ENCODE data around the gene WNT7A.

Gene WNT7A

GRCh38 chr3:13898346-13898745, 18.5 kb upstream of the WNT7A start:
- H3K4me1 ChIP-seq (ENCODE audit: insufficient read depth, low read length, poor library complexity, severe bottlenecking) = peaks cover 7% of the 10 kb centered on the region
- no peaks in the 10 kb centered on the region for H3F3A ChIP-seq (ENCODE audit: low read depth)
- H3K9me3 ChIP-seq (ENCODE audit: insufficient read depth, low read depth, low read length) = peaks cover 14% of the 10 kb centered on the region
- peaks cover 35% of the 10 kb centered on the region for H3K27me3 ChIP-seq (ENCODE audit: insufficient read depth, low read length, poor library complexity, severe bottlenecking)
- H3K9ac ChIP-seq (ENCODE audit: low read depth, low read length, poor library complexity, severe bottlenecking) = no peak overlapping the region
- no peaks in the 10 kb centered on the region for H3K9me2 ChIP-seq (replicated peaks; ENCODE audit: low read depth, low read length)
- no peak overlapping the region for H3K4me2 ChIP-seq (ENCODE audit: low read depth, low read length, poor library complexity, severe bottlenecking)
- no peaks in the 10 kb centered on the region for H3K79me2 ChIP-seq (ENCODE audit: insufficient read depth, low read length)
- no peaks in the 10 kb centered on the region for H4K20me1 ChIP-seq (ENCODE audit: insufficient read depth, low read length, poor library complexity, severe bottlenecking)
- H2AFZ ChIP-seq (ENCODE audit: low read length) = no peak overlapping the region
- TF ChIP-seq CTCF (conservative IDR thresholded peaks at IDR 0.05; ENCODE audit: low read length) (no peak), EZH2phosphoT487 (IDR thresholded peaks at IDR 0.05; ENCODE audit: borderline replicate concordance) (no peak)
- no peaks in the 10 kb centered on the region for H3K36me3 ChIP-seq (ENCODE audit: insufficient read depth, low read length)
- H3K4me3 ChIP-seq (ENCODE audit: low read length, poor library complexity, severe bottlenecking) = no peak overlapping the region

GRCh38 chr3:13896473-13897154, 16.7 kb upstream of the WNT7A start:
- H3K36me3 ChIP-seq (ENCODE audit: insufficient read depth, low read length) = no peaks in the 10 kb centered on the region
- H3F3A ChIP-seq (ENCODE audit: low read depth) = no peaks in the 10 kb centered on the region
- H3K9me3 ChIP-seq (ENCODE audit: insufficient read depth, low read depth, low read length) = peaks cover 2% of the 10 kb centered on the region; the same call in 1 of the 2 replicates
- peaks cover 26% of the 10 kb centered on the region for H3K27me3 ChIP-seq (ENCODE audit: insufficient read depth, low read length, poor library complexity, severe bottlenecking)
- peaks cover 7% of the 10 kb centered on the region for H3K4me1 ChIP-seq (ENCODE audit: insufficient read depth, low read length, poor library complexity, severe bottlenecking)
- TF ChIP-seq EZH2phosphoT487 (IDR thresholded peaks at IDR 0.05; ENCODE audit: borderline replicate concordance) (no peak), CTCF (conservative IDR thresholded peaks at IDR 0.05; ENCODE audit: low read length) (peak; percentile 96)
- no peak overlapping the region for H3K9ac ChIP-seq (ENCODE audit: low read depth, low read length, poor library complexity, severe bottlenecking)
- H3K4me3 ChIP-seq (ENCODE audit: low read length, poor library complexity, severe bottlenecking) = no peak overlapping the region
- H3K79me2 ChIP-seq (ENCODE audit: insufficient read depth, low read length) = no peaks in the 10 kb centered on the region
- peak overlapping the region; percentile 72 for H3K4me2 ChIP-seq (ENCODE audit: low read depth, low read length, poor library complexity, severe bottlenecking)
- H4K20me1 ChIP-seq (ENCODE audit: insufficient read depth, low read length, poor library complexity, severe bottlenecking) = no peaks in the 10 kb centered on the region
- H2AFZ ChIP-seq (ENCODE audit: low read length) = peak overlapping the region; percentile 72
- no peaks in the 10 kb centered on the region for H3K9me2 ChIP-seq (replicated peaks; ENCODE audit: low read depth, low read length)

- no peaks in the 10 kb centered on the region for H3K36me3 ChIP-seq (ENCODE audit: insufficient read depth, low read length)
- no peaks in the 10 kb centered on the region for H3K79me2 ChIP-seq (ENCODE audit: insufficient read depth, low read length)
- H3K27me3 ChIP-seq (ENCODE audit: insufficient read depth, low read length, poor library complexity, severe bottlenecking) = peaks cover 26% of the 10 kb centered on the region
- H3K9me2 ChIP-seq (replicated peaks; ENCODE audit: low read depth, low read length) = no peaks in the 10 kb centered on the region
- peaks cover 12% of the 10 kb centered on the region for H3K4me1 ChIP-seq (ENCODE audit: insufficient read depth, low read length, poor library complexity, severe bottlenecking)
- TF ChIP-seq EZH2phosphoT487 (IDR thresholded peaks at IDR 0.05; ENCODE audit: borderline replicate concordance) (no peak), CTCF (conservative IDR thresholded peaks at IDR 0.05; ENCODE audit: low read length) (no peak)
- H4K20me1 ChIP-seq (ENCODE audit: insufficient read depth, low read length, poor library complexity, severe bottlenecking) = no peaks in the 10 kb centered on the region
- 0 out of 2 replicates have a peak, but pooled peaks cover under 1% of the 10 kb centered on the region for H3K9me3 ChIP-seq (ENCODE audit: insufficient read depth, low read depth, low read length)
- H3K4me3 ChIP-seq (ENCODE audit: low read length, poor library complexity, severe bottlenecking) = peak overlapping the region; percentile 70
- peak overlapping the region; percentile 96 for H2AFZ ChIP-seq (ENCODE audit: low read length)
- H3F3A ChIP-seq (ENCODE audit: low read depth) = no peaks in the 10 kb centered on the region
- H3K4me2 ChIP-seq (ENCODE audit: low read depth, low read length, poor library complexity, severe bottlenecking) = peak overlapping the region; percentile 72
- H3K9ac ChIP-seq (ENCODE audit: low read depth, low read length, poor library complexity, severe bottlenecking) = peak overlapping the region; percentile 67
These were observed 15.6 kb upstream of the WNT7A start for GRCh38 chr3:13895155-13896105.
